Stimulated activated CD4-positive, alpha-beta T cell treated with anti-CD3 and anti-CD28 coated beads, Interleukin-2, amount 100 ng/mL, for 24 hours (primary cell): Measurements from ENCODE around the gene LRRC27.
"Not testable (repeated sequence)": the region's sequence is repeated elsewhere in the genome, so short reads cannot be mapped to it uniquely, and the experiment has no call there.

Experiments
- DNase-seq, 2 donors: peaks; one replicate each; pipeline ENCODE4 v3.0.0-alpha.2; 2020

Gene LRRC27

GRCh38 chr10:132376394-132376851, 44.4 kb downstream of the LRRC27 start:
- DNase-seq: no peak

GRCh38 chr10:132377326-132377725, 45.3 kb downstream of the LRRC27 start:
- DNase-seq: no peak

GRCh38 chr10:132379026-132379425, 47.0 kb downstream of the LRRC27 start:
- DNase-seq: not testable (repeated sequence)

- not testable (repeated sequence) for DNase-seq
Measured at GRCh38 chr10:132380986-132381385, 49.0 kb downstream of the LRRC27 start.

- DNase-seq: no peak
Measured at GRCh38 chr10:132381741-132382140, 49.7 kb downstream of the LRRC27 start.

- DNase-seq: no peak
Measured at GRCh38 chr10:132382231-132382922, 50.4 kb downstream of the LRRC27 start.

- DNase-seq: no peak
Measured at GRCh38 chr10:132383101-132383500, 51.1 kb downstream of the LRRC27 start.

GRCh38 chr10:132383751-132384196, 51.8 kb downstream of the LRRC27 start:
- no peak for DNase-seq

- DNase-seq: no peak
Measured at GRCh38 chr10:132384618-132385388, 52.8 kb downstream of the LRRC27 start.

- DNase-seq: no peak
Measured at GRCh38 chr10:132385389-132385667, 53.3 kb downstream of the LRRC27 start.

GRCh38 chr10:132385721-132386418, 53.9 kb downstream of the LRRC27 start:
- no peak for DNase-seq

GRCh38 chr10:132386419-132386831, 54.4 kb downstream of the LRRC27 start:
- DNase-seq: no peak

GRCh38 chr10:132386896-132387295, 54.9 kb downstream of the LRRC27 start:
- DNase-seq: not testable (repeated sequence)

- peak; percentile 75 to 82 for DNase-seq
Measured at GRCh38 chr10:132387764-132388210, 55.8 kb downstream of the LRRC27 start.

GRCh38 chr10:132388891-132389432, 57.0 kb downstream of the LRRC27 start:
- DNase-seq: peak in 1 of 2 donors; percentile 35

- no peak for DNase-seq
Measured at GRCh38 chr10:132389433-132390169, 57.6 kb downstream of the LRRC27 start.

- DNase-seq: no peak
Measured at GRCh38 chr10:132390170-132390920, 58.4 kb downstream of the LRRC27 start.

GRCh38 chr10:132390921-132391675, 59.1 kb downstream of the LRRC27 start:
- no peak for DNase-seq

- DNase-seq: no peak
Measured at GRCh38 chr10:132391676-132392020, 59.7 kb downstream of the LRRC27 start.

GRCh38 chr10:132392184-132392800, 60.3 kb downstream of the LRRC27 start:
- no peak for DNase-seq
